Gastroesophageal sphincter (tissue), 4 donors: ENCODE results near the gene TIGAR. TPM values are rescaled to one million over a fixed set of nuclear protein-coding genes. Genes with fewer than 3 reads are reported as not detected.

Experiments
- ATAC-seq: fragments of 150-250 bp; one replicate; pipeline ENCODE4 v1.9.1; 2016; ENCODE audit warnings: mild to moderate bottlenecking, moderate library complexity
- H3K27ac ChIP-seq, 4 donors: fragments of 200-600 bp; sonication (generic) in 3 of 4; 1 replicate in 3 of 4; 2 replicates in 1 of 4; pipeline ENCODE4 v1.5.1; 2016 to 2019
- H3K27me3 ChIP-seq: fragments of 200-600 bp; sonication (generic); one replicate; pipeline ENCODE4 v1.5.1; 2019
- H3K36me3 ChIP-seq, 2 donors: fragments of 200-600 bp; sonication (generic); one replicate each; pipeline ENCODE4 v1.5.1; 2019; ENCODE audit warnings: control low read depth in 1 of 2
- H3K4me1 ChIP-seq, 3 donors: fragments of 200-600 bp; sonication (generic); 1 replicate in 2 of 3; 2 replicates in 1 of 3; pipeline ENCODE4 v1.5.1; 2016 to 2019; ENCODE audit warnings: control low read depth in 2 of 3
- H3K4me3 ChIP-seq, 2 donors: fragments of 200-600 bp; sonication (generic); one replicate each; pipeline ENCODE4 v1.5.1; 2019; ENCODE audit warnings: mild to moderate bottlenecking in 1 of 2, moderate library complexity in 1 of 2
- H3K9me3 ChIP-seq, 3 donors: fragments of 200-600 bp; sonication (generic); one replicate each; pipeline ENCODE4 v1.5.1; 2017 to 2019; ENCODE audit warnings: control low read depth in 2 of 3
- EP300 ChIP-seq: sonication (generic); formaldehyde crosslinking; IDR thresholded peaks from one replicate; pipeline ENCODE4 v1.6.1; 2017; ENCODE audit warnings: antibody characterized with exemption, mild to moderate bottlenecking
- POLR2A ChIP-seq, 2 donors: fragments of 450-650 bp; IDR thresholded peaks; one replicate each; pipeline ENCODE4 v1.6.1; 2017; ENCODE audit warnings: antibody characterized with exemption in 2 of 2, mild to moderate bottlenecking in 2 of 2, moderate library complexity in 1 of 2
- POLR2AphosphoS5 ChIP-seq: sonication (generic); formaldehyde crosslinking; IDR thresholded peaks from one replicate; pipeline ENCODE4 v1.6.1; 2017; ENCODE audit warnings: antibody characterized with exemption
- WGBS, 2 donors: methylation state at CpG; one replicate each; pipeline ENCODE4 v1.1.5; 2018; ENCODE audit warnings: low coverage in 1 of 2; 5-methylcytosine and 5-hydroxymethylcytosine counted together
- total RNA-seq, 4 donors: library from RNA; depleted of rRNA; stranded (reverse); fragments of >200 nt; gene quantifications; one replicate each; pipeline ENCODE4 v1.1.0, GENCODE V29; 2016
- TF ChIP-seq, protein P1 (sequence below), 4 experiments: fragments of 200-600 bp in 2 of 4; fragments of 450-650 bp in 2 of 4; sonication (generic) in 1 of 4; IDR thresholded peaks; one replicate each; pipeline ENCODE4 v1.5.1; 2017 to 2019; ENCODE audit warnings: antibody characterized with exemption in 4 of 4, mild to moderate bottlenecking in 2 of 4, moderate library complexity in 2 of 4

The TIGAR gene
- total RNA-seq, 4 donors from 2014 or later: 4.6 to 10.5 (median 8.5) TPM

DNA sequence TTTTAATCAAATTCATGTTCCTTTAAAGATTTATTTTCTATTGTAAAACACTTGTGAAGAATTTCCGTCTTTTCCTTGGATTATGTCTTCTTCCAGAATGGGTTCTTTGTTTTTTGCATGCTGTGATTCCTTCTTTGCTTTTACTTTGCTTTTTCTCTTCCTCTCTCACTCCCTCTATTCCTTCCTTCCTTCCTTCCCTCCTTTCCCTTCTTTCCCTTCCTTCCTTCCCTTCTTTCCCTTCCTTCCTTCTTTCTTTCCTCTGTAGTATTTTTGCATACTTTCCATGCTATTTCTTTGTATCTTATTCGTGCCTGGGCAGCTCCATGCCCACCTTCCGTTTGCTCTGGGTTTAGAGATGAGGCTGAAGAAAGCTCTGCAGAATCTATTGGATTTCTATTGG lies 80.1 kb downstream of the TIGAR start:
- Histone ChIP-seq H3K27ac (no peak overlapping the region), H3K4me3 (no peak overlapping the region), H3K36me3 (no peaks in the 10 kb centered on the region), H3K9me3 (no peaks in the 10 kb centered on the region), H3K27me3 (no peaks in the 10 kb centered on the region), H3K4me1 (no peaks in the 10 kb centered on the region)
- 71 to 88% methylated on average over 3 of the region's 3 CpGs for WGBS, 2 donors
- ATAC-seq: no peak
- TF ChIP-seq EP300 (no peak), POLR2A (IDR thresholded peaks at IDR 0.05) (no peak), POLR2AphosphoS5 (no peak)
- TF ChIP-seq, protein P1, sequence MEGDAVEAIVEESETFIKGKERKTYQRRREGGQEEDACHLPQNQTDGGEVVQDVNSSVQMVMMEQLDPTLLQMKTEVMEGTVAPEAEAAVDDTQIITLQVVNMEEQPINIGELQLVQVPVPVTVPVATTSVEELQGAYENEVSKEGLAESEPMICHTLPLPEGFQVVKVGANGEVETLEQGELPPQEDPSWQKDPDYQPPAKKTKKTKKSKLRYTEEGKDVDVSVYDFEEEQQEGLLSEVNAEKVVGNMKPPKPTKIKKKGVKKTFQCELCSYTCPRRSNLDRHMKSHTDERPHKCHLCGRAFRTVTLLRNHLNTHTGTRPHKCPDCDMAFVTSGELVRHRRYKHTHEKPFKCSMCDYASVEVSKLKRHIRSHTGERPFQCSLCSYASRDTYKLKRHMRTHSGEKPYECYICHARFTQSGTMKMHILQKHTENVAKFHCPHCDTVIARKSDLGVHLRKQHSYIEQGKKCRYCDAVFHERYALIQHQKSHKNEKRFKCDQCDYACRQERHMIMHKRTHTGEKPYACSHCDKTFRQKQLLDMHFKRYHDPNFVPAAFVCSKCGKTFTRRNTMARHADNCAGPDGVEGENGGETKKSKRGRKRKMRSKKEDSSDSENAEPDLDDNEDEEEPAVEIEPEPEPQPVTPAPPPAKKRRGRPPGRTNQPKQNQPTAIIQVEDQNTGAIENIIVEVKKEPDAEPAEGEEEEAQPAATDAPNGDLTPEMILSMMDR (IDR thresholded peaks at IDR 0.05): no peak

DNA sequence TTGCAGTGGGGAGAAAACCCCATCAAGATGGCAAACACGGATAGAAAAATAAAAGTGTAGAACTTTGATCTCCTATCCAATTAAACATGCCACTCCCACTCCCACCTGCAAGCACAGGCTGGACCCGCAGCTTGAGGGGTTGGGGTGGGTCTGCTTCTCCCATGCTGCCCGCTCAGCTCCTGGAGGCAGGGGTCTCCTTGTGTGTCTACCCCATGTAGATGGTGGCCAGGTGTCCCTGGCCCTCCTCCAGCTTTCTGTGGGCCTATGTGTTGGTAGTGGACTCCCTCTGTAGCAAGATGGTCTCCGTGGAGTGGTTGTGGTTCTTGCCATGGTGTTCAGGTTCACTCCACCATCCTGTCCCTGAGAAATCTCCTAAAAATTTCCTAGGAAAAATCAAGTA lies 82.0 kb downstream of the TIGAR start:
- Histone ChIP-seq H3K27me3 (no peaks in the 10 kb centered on the region), H3K9me3 (no peaks in the 10 kb centered on the region), H3K4me1 (no peaks in the 10 kb centered on the region), H3K36me3 (no peaks in the 10 kb centered on the region), H3K27ac (no peak overlapping the region), H3K4me3 (no peak overlapping the region)
- WGBS, 2 donors: 92% methylated on average over 3 of the region's 4 CpGs; no CpG with 5 or more reads in 1 of the 2 donors
- no peak for ATAC-seq
- no peak for TF ChIP-seq POLR2AphosphoS5
- TF ChIP-seq EP300: no peak
- TF ChIP-seq, protein P1 (IDR thresholded peaks at IDR 0.05): no peak
- TF ChIP-seq POLR2A (IDR thresholded peaks at IDR 0.05): no peak

Other genes with a start within 250 kb of the TIGAR start
- gene CCND2, start 47.5 kb upstream of the TIGAR start, total RNA-seq: 100 to 1,000 TPM; 106 to 149 (median 136) TPM
- gene FGF23, start 58.5 kb downstream of the TIGAR start, total RNA-seq: not detected
- gene FGF6, start 124.6 kb downstream of the TIGAR start, total RNA-seq: not detected
- gene RAD51AP1, start 217.7 kb downstream of the TIGAR start, total RNA-seq: under 1 TPM in 3 of 4 donors, not detected in 1; 0.40 to 0.74 (median 0.54) TPM
- 10 to 100 TPM; 43.1 to 53.9 (median 47.1) TPM for gene DYRK4, start 241.0 kb downstream of the TIGAR start, total RNA-seq